ENCODE measurements around the gene CCDC91. TPM values are rescaled to one million over a fixed set of nuclear protein-coding genes. Genes with fewer than 3 reads are reported as not detected.
"Not testable (repeated sequence)": the region's sequence is repeated elsewhere in the genome, so short reads cannot be mapped to it uniquely, and the experiment has no call there.

Gene CCDC91
- total RNA-seq, 1 donor from 2014 or later: 51.3 TPM

DNA sequence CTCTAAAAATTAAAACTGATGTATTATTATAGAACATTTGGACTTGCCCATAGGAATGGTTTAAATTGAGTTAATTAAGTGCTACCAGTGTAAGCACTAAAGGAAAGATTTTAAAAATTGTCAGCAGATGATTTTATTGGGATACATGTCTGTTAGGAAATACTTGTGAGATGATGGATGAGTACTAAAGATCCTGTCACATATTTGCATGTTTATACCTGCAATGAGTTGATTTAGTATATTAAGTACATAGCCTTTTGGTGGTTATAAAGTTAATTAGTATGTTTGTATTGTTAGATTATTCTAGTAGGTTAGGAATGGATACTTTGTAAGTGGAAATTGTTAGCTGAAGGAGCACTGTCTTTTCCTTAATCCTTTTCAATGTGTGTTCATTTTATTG lies 67.2 kb downstream of the CCDC91 start:
- H3K36me3 Mint-ChIP-seq (ENCODE audit: insufficient read depth): peaks cover 5% of the 10 kb centered on the region
- H3K4me3 Mint-ChIP-seq (ENCODE audit: low read depth): no peak overlapping the region

DNA sequence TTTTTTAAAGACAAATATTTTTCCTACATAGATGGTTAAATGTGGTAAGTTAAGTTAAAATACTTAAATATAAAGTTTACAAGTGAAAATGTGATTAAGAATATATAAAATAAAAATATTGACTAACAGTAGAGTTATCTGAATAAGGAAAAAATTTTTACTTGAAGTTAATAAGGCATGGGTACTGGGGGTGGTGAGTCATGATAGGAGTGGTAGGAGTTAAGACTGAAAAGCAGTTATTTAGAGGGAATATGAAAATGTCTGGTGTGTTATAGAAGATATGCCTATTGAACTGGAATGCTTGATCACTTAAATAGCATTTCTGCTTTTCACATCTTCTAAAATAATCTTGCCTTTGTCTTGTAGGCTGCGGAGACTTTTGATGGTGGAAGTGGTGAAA lies 68.7 kb downstream of the CCDC91 start:
- TF ChIP-seq, protein P1, sequence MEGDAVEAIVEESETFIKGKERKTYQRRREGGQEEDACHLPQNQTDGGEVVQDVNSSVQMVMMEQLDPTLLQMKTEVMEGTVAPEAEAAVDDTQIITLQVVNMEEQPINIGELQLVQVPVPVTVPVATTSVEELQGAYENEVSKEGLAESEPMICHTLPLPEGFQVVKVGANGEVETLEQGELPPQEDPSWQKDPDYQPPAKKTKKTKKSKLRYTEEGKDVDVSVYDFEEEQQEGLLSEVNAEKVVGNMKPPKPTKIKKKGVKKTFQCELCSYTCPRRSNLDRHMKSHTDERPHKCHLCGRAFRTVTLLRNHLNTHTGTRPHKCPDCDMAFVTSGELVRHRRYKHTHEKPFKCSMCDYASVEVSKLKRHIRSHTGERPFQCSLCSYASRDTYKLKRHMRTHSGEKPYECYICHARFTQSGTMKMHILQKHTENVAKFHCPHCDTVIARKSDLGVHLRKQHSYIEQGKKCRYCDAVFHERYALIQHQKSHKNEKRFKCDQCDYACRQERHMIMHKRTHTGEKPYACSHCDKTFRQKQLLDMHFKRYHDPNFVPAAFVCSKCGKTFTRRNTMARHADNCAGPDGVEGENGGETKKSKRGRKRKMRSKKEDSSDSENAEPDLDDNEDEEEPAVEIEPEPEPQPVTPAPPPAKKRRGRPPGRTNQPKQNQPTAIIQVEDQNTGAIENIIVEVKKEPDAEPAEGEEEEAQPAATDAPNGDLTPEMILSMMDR (IDR thresholded peaks at IDR 0.05; ENCODE audit: unreplicated experiment): no peak
- peaks cover 6% of the 10 kb centered on the region for H3K36me3 Mint-ChIP-seq (ENCODE audit: insufficient read depth)
- H3K4me3 Mint-ChIP-seq (ENCODE audit: low read depth): no peak overlapping the region
- no peaks in the 10 kb centered on the region for H3K27me3 Mint-ChIP-seq
- DNase-seq (ENCODE audit: low spot score, unreplicated experiment): no peak
- H3K4me1 Mint-ChIP-seq (ENCODE audit: low read depth): peaks cover 7% of the 10 kb centered on the region
- no peak overlapping the region for H3K27ac Mint-ChIP-seq
- no peaks in the 10 kb centered on the region for H3K9me3 Mint-ChIP-seq (ENCODE audit: low read depth)

More for the DNA sequence above, 67.2 kb downstream of the CCDC91 start:
- TF ChIP-seq, protein P1 (IDR thresholded peaks at IDR 0.05; ENCODE audit: unreplicated experiment): no peak
- no peak for DNase-seq (ENCODE audit: low spot score, unreplicated experiment)
- Mint-ChIP-seq H3K9me3 (ENCODE audit: low read depth) (peaks cover 4% of the 10 kb centered on the region), H3K27ac (no peak overlapping the region), H3K27me3 (no peaks in the 10 kb centered on the region), H3K4me1 (ENCODE audit: low read depth) (peaks cover 7% of the 10 kb centered on the region)

DNA sequence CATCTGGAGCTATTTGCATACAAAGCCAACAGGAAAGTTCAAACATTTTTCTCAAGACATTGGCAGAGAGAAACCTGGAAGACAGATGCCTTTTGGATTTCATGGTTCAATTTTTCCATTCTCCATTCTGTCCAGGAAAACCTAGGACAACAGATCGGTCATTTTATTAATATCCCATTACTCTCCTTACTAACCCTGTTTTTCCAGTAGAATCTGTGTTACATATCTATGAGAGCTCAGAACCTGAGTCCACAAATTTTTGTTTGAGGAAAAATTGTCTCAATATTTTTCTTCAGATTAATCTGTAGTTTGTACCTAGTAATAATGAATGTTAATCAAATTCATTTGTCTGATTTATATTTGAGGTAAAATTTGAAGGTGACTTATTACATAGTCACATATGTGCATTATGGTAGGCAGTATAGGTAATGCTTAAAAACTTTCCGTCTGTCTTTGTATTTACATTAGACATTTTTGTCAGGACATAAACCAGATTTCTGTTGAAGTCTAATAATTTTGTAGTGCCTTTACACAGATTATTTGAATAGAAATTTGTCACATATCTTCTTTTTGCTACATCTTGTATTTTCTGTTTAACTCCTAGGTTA lies 75.3 kb downstream of the CCDC91 start:
- Mint-ChIP-seq H3K9me3 (ENCODE audit: low read depth) (peaks cover 10% of the 10 kb centered on the region), H3K27me3 (no peaks in the 10 kb centered on the region), H3K4me3 (ENCODE audit: low read depth) (no peak overlapping the region), H3K27ac (no peak overlapping the region), H3K36me3 (ENCODE audit: insufficient read depth) (peaks cover 19% of the 10 kb centered on the region), H3K4me1 (ENCODE audit: low read depth) (peaks cover 7% of the 10 kb centered on the region)
- TF ChIP-seq, protein P1 (IDR thresholded peaks at IDR 0.05; ENCODE audit: unreplicated experiment): no peak
- DNase-seq (ENCODE audit: low spot score, unreplicated experiment): no peak

DNA sequence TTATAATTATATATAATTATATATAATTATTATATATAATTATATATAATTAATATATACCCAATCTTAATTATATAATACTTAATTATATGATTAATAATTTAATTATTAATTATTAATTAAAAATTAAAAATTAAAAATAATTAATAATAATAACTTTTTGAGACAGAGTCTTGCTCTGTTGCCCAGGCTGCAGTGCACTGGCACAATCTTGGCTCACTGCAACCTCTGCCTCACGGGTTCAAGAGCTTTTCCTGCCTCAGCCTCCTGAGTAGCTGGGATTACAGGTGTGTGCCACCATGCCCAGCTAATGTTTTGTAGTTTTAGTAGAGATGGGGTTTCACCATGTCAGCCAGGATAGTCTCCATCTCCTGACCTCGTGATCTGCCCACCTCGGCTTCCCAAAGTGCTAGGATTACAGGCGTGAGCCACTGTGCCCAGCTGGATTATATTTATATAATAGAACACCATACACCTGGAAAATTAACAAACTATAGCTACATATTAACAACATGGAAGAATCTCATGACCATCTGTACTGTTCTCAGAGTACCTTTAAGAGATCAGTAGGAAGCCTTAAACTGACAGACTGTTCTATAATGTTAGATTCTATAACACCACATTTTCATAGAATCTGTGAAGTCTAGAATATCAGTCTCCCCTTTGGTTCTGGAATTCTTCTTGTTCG lies 77.8 kb downstream of the CCDC91 start:
- H3K27me3 Mint-ChIP-seq: not testable (repeated sequence)

DNA sequence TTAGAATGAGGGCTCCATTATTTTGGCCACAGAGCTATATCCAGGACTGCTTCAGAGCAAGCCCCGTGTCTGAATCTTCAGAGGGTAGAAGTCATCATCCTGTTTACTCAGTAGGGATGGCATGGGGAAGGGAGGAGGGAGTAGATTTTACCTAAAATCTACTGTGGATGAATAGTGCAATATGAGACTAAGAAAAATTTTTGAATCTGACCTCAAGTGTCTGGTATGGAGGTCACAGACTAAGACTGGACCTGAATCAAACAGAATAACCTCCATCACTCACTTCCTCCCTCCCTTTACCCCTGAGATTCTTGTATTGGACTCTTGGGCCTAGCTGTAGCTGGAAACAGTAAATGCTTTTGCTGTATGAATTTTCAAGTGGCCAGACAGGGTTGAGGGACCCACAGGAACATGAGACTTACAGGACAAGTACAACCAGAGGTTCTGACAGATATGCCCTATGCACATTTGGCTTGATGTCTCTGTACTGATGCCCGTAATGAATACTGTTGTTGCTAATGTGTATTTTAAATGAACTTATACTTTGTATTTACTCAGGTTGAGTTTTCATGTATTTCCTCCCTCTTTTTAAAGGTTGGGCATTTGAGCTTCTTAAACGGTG lies 78.5 kb downstream of the CCDC91 start:
- no peak for DNase-seq (ENCODE audit: low spot score, unreplicated experiment)
- Mint-ChIP-seq H3K4me3 (ENCODE audit: low read depth) (no peak overlapping the region), H3K27ac (no peak overlapping the region), H3K9me3 (ENCODE audit: low read depth) (peaks cover 29% of the 10 kb centered on the region), H3K27me3 (no peaks in the 10 kb centered on the region), H3K36me3 (ENCODE audit: insufficient read depth) (peaks cover 33% of the 10 kb centered on the region), H3K4me1 (ENCODE audit: low read depth) (no peaks in the 10 kb centered on the region)
- TF ChIP-seq, protein P1 (IDR thresholded peaks at IDR 0.05; ENCODE audit: unreplicated experiment): no peak

More for the DNA sequence above, 77.8 kb downstream of the CCDC91 start:
- H3K36me3 Mint-ChIP-seq (ENCODE audit: insufficient read depth): peaks cover 33% of the 10 kb centered on the region
- not testable (repeated sequence) for DNase-seq (ENCODE audit: low spot score, unreplicated experiment); H3K27ac Mint-ChIP-seq; H3K4me3 Mint-ChIP-seq (ENCODE audit: low read depth); H3K4me1 Mint-ChIP-seq (ENCODE audit: low read depth)
- H3K9me3 Mint-ChIP-seq (ENCODE audit: low read depth): peaks cover 28% of the 10 kb centered on the region

Measured in progenitor cell of endocrine pancreas (in vitro differentiated cells).